SIG-M5 (cell line): ENCODE data around the gene WDFY4.

Experiments
- DNase-seq: peaks from one replicate; lab custom pipeline; 2025; lab: John Stamatoyannopoulos, UW

Gene WDFY4

DNA sequence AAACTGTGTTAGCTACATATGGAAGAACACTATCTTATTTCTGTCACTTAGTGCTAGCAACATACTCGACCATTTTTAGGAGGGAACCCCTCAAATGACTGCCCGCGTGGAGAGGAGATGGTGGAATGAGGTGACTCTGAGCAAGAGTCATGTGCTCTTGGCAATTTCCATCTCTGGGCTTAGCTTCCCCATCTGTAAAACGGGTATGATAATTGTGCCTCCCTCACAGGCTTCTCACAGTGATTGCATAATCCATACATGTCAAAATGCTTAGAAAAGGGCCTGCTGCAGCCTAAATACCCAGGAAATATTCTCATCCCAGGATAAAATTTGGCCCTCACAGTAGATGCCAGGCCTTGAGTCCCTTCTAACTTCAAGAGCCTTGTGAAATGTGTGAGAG is 86.6 kb downstream of the WDFY4 start:
- DNase-seq: no peak

DNA sequence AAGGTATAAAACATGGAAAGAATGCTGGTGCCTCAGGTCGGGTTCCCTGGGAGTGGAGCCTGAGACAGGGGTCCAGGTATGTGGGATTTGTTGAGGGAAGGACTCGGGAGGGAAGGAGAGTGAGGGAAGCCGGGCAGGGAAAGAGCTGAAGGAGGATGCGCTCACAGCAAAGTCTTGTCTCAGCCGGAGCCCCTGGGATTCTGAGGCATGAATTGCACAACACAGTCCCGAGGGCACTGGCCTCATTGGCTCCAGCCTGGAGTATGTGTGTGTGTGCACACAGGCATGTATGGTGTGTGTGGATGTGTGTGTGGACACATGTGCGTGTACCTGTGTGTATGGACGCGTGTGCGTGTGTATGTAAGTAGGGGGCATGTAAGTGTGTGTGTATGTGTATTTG is 87.4 kb downstream of the WDFY4 start:
- DNase-seq: no peak

DNA sequence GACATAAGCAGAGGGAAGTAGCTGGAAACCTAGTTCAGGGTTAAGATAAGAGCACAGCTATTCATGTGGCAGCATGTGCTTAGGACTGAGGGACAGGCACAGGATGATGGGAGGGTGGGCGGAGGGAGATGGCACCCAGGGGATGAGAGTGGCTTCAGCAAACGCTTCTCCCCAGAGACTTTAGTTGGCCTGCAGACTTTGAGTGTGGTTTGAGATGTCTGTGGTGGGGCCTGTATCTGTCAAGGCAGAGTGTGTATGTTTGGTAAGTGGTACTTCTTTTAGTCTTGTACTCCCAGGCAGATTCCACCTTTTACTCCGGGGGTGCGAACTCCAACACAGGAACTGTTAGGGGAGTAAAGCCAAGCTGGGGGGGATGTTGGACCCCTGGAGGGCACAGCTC is 88.9 kb downstream of the WDFY4 start:
- no peak for DNase-seq

DNA sequence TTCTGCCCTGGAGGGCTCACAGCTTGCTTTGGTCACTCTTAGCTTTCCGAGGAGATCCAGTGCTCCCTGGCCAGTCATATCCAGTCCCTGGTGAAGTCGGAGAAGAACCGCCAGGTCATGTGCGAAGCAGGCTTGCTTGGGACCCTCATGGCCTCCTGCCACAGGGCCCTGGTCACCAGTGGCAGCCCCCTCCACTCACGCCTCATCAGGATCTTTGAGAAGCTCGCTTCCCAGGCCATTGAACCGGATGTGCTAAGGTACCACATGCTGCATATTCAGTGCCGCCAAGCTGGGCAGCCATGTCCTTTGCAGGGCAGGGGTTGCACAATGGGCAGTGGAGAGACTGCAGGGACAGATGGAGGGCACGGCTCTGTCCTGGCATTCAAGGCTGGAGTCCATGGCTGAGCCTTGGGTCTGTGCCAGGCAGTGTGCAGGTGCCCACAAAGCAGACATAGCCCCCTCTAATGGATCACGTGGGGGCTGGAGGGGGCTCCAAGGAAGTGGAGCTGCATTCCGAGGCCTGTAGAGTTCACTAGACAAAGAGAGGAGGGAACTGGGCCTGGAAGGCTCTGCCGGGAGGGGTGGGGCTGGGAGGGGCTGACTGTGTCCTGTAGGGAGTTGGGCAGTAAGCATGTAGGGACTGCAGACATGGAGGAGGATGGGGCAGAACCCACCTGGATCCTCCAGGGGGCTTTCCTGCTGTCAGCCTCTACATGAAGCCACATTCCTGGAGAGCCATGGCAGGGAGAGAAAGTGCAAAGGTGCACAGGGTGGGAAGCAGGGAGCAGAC is 89.9 kb downstream of the WDFY4 start:
- no peak for DNase-seq

DNA sequence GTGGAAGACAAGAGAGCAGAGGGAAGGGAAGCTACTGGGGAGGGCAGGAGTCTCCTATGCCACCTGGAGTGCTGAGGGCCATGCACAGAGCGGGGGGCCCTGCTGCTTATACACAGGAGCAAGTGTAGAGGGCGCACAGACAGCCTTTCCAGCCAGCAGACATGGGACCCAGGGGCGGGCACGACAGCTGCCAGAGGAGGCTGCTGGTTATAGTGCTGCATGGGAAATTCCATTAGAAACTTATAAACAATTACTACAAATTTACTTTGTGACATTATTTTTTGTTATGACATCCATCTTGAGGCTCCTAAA is 90.5 kb downstream of the WDFY4 start:
- no peak for DNase-seq

DNA sequence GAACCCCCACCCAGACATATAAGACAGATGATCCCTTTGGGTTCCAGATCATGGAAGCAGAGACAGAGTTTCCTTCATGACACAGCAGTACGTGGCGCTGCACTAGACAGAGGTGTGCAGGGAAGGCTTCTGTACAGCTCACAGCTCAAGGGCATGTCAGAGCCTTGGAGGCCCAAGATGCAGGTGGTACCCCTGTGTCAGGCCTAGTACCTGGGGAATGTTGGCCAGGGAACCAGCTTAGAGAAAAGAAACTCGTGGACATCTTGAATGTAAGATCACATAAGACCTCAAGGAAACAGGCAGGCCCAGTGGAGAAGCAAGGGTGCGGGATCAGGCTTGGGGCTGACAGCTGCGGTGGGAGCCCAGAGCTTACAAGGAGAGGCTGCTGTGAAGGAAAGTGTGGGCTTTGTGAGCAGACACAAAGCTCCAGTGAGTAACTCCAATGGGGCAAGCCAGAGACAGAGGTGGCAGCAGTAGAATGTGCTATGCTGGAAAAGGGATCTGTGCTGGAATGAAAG is 91.4 kb downstream of the WDFY4 start:
- DNase-seq: no peak

DNA sequence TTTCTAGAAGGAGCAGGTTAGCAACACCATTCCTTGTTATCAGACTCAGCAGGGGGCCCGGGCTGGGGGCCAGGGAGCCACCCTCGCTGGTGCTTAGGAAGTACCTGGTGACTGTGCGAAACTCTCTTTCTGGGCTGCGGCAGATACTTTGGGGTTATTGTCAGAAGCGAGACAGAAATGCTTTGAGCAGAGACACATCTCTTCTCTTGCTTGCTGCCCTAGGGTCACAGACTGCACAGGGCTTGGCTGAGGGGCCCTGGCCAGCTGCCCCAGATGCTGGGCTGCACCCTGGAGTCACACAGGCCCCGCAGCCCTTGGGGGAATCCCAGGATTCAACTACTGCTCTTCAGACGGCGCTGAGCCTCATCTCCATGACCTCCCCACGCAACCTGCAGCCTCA is 91.9 kb downstream of the WDFY4 start:
- no peak for DNase-seq

DNA sequence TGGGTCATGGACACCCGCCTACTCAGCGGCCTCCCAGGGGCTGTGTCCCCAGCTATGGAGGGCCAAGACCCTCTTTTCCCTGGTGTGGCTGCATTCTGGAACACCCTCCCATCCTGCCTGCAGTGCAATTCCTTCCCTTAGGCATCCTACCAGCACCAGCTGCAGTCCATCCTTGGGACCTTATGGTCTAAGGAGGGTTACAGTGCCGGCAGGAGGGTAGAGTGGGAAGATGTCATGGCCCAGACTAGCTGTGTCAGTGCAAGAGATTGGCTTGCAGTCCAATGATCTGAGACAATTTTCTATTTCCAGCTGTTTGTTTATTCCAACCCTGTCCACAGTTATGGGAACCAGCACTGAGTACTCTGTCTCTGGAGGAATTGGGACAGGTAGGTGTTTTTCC is 92.4 kb downstream of the WDFY4 start:
- no peak for DNase-seq

DNA sequence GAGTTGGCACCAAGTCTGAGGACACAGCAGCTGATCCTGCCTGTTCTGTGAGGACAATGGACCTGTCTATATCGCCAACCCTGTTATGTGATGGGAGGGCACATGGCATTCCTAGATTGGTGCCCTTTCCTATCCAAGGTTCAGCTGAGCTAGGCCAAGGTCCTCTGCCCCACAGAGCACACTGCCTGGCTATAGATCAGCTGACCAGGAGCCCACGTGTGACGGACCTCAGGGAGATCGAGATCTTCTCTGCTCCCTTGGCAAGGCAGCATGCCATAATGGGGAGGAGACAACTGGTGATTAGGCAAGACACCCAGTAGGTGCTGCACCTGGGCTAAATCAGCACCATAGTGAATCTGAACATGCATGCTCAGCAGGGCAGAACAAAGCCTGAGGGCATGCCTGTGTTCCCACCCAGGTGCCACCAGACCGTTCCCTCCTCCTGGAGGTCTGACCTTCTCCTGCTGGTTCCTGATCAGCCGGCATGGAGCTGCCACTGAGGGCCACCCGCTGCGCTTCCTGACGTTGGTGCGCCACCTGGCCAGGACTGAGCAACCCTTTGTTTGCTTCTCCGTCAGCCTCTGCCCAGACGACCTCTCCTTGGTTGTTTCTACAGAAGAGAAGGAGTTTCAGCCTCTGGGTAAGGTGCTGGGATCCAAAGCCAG is 93.7 kb downstream of the WDFY4 start:
- DNase-seq: no peak

DNA sequence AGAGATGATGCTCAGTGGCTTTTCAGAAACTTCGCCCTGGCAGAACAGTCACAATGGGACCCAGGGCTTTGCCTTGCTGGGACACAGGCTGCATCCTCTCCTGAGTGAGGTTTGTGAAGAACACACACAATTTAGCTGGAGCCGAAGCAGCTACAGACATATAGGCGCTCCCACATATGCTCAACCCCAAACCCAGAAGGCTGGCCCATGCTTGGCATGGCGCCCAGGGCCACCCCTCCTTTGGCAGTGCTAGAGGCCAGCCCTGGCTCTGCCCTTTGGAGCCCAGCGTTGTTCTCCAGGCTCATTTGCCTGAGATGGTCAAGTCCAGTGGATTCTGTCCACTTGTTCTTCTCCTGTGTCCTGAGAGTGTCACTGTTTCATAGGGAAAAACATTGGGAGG is 94.4 kb downstream of the WDFY4 start:
- no peak for DNase-seq

DNA sequence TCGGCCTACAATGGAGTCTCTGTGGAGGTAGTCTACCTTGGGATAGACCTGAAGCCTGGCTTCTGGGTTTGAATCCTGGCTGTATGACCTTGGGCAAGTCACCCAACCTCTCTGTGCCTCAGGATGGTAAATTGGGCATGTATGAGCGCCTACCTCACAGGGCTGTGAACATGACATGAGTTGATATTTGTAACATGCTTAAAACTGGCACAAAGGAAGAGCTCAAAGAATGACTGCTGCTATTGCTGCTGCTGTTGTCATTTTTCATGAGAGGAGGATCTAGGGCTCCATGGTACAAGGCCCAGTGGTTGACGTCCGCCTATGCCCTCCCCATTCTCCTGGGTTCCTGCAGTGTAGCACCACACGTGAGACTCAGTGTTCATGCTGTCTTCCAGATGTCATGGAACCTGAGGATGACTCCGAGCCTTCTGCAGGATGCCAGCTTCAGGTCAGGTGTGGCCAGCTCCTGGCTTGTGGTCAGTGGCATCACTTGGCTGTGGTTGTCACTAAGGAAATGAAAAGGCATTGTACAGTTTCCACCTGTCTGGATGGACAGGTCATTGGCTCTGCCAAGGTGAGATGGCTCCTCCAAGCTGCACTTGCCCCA is 95.0 kb downstream of the WDFY4 start:
- DNase-seq: no peak

DNA sequence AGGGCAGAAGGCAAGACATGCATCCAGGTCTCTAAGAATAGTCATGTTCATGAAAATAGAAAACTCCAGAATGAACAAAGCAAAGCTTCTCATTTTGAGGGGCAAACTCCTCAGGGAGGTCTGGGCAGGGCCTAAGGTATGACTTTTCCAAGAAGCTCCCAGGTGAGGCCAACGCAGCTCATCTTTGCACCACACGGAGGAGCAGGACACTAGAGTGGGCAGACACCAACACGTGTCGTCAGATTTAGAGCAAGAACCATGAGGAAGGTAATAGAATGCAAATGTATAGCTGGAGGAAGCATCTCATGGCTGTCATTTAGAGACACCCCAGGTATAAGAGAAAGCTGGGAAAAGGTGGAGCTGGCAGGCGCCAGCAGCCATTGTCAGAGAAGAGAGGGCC is 95.7 kb downstream of the WDFY4 start:
- DNase-seq: no peak

DNA sequence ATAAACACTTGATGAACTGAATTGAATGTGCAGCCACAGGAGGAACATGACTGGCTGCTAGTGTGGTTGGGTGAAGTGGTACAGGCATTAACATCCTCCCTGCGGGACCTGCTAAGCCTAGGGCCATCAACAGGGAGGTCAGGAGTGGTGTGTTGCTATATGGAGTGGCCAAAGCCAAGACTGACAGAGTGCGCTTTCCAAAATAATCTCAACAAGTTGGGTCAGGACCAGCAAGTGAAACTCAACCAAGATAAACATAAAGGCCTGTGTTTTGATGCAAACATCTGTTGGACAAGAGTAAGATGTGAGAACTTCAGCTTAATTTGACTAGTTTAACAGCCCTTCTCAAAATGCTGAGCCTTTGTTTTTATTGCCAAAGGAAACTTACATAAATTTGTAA is 97.7 kb downstream of the WDFY4 start:
- no peak for DNase-seq

DNA sequence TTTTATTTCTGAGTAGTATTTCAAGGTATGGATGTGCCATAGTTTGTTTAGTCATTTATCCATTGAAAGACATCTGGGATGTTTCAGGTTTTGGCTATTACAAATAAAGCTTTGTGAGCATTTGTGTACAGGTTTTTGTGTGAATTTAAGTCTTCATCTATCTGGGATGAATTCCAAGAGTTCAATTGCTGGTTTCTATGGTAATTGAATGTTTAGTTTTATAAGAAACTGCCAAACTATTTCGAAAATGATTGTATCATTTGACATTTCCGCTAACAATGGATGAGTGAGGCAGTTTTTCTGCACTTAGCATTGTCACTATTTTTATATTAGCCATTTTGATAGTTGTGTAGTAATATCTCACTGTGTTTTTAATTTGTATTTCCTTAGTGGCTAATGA is 99.4 kb downstream of the WDFY4 start:
- DNase-seq: no peak

DNA sequence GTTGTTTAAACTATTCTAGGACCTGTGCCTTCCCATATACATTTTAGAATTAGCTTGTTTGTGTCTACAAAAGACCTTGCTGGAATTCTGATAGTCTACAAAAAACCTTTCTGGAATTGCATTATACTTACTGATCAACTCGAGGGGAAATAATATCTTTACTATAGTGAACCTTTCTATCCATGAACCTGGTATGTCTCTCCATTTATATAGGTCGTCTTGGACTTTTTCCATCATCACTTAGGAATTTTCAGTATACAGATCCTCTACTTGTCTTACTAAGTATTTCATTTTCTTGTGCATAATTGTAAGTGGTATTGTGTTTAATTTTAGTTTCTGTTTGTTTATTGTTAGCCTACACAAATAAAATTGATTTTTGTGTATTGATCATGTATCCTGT is 101.1 kb downstream of the WDFY4 start:
- DNase-seq: no peak

DNA sequence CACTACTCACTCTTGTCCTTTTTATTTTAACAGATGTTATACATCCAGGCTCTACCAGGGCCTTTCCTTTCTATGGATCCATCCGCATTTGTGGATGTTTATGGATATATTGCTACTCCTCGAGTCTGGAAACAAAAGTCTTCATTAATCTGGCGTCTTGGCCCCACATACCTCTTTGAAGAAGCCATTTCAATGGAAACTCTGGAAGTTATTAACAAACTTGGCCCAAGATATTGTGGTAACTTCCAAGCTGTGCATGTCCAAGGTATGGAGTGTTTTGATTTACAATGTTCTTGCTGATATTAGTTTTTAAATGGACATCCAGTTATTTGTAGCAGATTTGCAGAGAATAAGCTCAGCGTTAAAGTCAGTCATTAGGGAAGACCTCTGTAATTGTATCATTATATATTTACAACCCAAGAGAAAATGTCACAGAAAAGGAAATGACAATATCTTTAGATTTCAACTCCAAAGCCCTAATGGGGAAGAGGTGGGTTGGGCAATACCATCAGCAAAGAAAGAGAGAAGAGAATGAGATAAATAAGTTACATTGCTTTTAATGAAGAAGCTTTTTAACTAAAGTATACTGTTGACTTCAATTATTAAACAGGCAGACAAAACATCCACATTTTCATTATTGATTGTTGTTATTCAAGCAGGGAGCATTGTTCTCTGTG is 102.1 kb downstream of the WDFY4 start:
- no peak for DNase-seq

DNA sequence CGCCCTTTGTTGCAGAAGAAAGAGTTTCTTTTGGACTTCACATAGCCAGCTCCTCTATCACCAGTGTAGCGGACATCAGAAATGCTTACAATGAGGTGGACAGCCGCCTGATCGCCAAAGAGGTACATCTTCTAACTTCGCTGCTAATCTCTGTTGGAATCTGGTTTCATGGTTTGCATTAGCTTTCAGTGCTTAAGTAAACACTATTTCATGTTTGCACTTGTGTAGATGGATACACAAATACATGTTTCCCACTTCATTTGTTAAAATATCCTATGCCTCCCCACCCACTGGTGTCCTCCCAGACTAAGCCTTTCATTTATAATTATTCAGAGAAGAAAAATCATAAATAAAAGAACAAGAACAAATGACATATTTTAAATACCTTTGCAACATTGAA is 103.9 kb downstream of the WDFY4 start:
- DNase-seq: no peak

DNA sequence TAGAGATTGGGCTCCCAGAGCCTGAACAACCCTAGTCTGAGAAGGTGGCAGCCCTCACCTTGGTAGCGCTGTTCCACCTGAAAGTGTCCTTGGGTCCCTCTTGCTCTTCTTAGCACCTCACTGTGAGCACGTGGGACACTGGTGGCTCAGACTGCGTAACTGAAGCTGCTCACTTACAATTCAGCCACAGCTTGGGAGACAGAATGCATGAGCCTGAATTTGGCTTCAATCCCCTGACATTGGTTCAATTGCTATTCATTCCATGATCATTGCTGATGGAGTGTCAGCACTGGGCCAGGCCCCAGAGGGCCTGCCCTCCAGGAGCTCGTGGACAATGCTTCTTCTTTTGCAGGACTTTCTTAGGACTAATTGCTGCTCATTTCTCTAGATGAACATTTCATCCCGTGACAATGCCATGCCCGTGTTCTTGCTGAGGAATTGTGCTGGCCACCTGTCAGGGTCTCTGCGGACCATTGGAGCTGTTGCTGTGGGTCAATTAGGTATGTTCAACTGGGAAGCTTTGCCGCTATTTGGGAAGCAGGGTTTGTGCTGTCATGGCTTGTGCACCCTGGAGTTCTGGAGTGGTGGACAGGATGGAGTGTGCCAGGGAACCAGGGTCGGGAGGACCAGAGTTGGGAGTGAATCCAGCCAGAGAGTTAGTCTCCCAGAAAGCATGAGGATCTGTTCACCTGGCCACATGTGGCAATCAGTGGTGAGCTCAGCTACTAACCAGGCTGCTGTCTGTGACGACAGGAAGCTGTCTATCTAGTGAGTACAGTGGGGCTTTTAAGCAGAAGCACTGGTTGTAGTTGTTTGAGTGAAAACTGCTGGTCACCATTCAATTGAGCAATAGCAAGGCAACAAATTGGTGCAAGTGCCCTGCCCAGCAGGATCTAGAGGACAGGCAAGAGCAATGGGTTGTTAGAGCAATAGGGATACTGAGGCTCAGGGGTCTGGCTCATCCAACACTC is 105.1 kb downstream of the WDFY4 start:
- DNase-seq: no peak

DNA sequence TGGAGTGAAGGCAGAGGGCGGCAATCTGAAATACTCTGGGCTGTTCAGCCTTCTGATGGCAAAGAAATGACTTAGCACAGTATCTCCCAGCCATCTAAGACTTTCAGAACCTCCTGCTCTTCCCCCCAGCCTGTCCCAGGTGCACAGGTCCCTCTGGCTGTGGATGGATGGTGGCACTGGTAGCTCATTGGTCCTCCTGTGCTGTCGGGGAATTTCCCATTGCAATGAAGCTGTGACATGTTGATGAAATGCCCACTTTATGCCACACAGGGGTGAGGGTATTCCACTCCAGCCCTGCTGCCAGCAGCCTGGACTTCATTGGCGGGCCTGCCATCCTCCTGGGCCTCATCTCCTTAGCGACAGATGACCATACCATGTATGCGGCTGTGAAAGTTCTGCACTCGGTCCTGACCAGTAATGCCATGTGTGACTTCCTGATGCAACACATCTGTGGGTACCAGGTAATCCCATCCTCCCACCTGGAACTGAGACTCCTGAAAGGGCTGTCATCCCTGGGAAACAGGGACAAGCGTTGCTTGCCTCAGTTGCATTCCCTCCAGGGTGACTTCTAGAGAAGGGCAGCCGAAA is 105.9 kb downstream of the WDFY4 start:
- DNase-seq: no peak

DNA sequence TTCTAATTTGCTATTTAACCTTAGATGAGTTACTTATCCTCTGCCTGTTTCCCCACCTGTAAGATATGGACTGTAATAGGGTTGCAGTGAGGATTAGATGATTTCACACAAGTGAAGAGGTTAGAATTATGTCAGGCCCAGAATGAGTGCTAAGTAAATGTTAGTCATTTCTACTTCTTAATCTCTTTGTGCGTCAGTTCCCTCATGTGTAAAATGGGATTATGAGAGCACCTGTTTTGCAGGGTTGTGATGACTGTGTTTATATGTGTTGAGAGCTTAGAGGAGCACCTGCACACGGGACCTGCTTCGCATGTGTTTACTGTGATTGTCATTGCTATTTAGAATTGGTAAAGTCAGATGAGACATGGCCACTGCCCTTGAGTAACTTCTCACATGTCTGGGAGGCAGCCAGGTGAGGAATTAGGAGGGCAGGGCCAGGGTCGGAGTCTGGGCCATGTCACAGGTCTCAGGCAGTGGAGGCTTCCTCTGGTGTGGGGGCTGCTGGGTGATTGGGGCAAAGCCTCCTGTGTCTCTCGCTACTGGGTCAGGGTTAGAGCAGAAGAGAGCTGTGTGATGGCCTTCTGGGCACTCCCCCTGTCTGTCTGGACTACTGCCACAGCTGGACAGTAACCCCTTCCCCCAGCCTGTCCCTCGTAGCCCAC is 106.7 kb downstream of the WDFY4 start:
- DNase-seq: no peak

DNA sequence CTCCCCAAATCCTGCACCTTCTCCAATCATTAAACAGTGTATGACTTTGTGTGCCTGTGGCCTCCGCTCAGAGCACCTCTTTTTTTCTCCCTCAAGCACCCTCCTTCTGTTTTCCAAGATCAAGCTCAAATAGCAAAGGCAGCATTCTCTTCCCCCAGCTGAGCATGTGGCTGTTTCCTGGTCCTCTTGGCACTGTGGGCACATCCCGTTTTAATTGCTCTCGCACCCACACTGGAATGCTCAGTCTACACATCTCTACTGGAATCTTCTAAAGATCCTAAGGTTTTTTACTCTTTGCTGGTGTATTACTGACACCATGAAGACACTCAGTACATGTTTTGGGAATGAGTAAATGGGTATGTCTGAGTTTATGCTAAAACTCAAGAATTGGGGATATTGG is 107.4 kb downstream of the WDFY4 start:
- DNase-seq: no peak
